ENCODE measurements around the gene ANXA1. TPM values are rescaled to one million over a fixed set of nuclear protein-coding genes. Genes with fewer than 3 reads are reported as not detected.

ANXA1 gene
- total RNA-seq, 4 donors from 2014 or later = 236 to 442 (median 247) TPM

DNA sequence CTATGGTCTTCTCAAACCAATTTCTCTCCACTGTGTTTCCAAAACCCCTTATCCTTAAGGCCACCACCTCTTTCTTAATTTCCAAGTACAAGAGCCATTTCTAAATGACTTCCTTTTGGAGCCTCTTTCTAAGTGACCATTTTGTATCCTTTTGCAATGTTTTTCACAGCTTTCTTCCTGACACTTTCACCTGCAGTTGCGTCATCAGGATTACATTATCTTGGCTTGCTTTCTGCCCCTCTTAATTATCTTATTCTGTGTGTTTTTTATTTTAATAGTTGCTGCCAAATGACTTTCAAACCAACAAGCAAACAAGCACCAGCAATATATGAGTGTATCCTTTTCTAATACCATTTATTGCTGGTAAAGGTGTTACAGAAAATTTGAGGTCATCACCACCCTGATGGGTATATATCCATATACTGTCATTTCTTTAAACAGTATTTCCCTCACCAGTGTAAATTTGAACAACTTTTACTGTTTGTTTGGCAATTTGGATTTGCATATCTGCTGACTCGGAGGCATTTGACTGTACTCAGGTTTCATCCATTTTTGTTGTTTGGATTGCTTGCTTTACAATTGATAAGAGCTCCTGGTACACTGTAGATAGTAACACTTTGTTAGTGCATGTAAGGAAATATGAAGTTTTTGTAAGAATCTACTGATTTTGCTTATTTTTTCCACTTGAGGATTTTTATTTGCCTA, 5.4 kb upstream of the ANXA1 start:
- WGBS, 2 donors = 98% methylated on average over 2 of the region's 2 CpGs
- H3K4me3 ChIP-seq (replicated peaks in 1 of 3) = no peak overlapping the region
- no peak for TF ChIP-seq POLR2A (IDR thresholded peaks at IDR 0.05)
- TF ChIP-seq, protein P1, sequence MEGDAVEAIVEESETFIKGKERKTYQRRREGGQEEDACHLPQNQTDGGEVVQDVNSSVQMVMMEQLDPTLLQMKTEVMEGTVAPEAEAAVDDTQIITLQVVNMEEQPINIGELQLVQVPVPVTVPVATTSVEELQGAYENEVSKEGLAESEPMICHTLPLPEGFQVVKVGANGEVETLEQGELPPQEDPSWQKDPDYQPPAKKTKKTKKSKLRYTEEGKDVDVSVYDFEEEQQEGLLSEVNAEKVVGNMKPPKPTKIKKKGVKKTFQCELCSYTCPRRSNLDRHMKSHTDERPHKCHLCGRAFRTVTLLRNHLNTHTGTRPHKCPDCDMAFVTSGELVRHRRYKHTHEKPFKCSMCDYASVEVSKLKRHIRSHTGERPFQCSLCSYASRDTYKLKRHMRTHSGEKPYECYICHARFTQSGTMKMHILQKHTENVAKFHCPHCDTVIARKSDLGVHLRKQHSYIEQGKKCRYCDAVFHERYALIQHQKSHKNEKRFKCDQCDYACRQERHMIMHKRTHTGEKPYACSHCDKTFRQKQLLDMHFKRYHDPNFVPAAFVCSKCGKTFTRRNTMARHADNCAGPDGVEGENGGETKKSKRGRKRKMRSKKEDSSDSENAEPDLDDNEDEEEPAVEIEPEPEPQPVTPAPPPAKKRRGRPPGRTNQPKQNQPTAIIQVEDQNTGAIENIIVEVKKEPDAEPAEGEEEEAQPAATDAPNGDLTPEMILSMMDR (IDR thresholded peaks at IDR 0.05) = no peak
- intact Hi-C loops (cut with DNase I) = no loop called here
- no peak overlapping the region for H3K27ac ChIP-seq
- H3K4me1 ChIP-seq = peaks cover 37 to 51% of the 10 kb centered on the region in 2 donors
- H3K36me3 ChIP-seq = no peaks in the 10 kb centered on the region
- DNase-seq = no peak
- no peaks in the 10 kb centered on the region for H3K27me3 ChIP-seq
- H3K9me3 ChIP-seq = no peaks in the 10 kb centered on the region

DNA sequence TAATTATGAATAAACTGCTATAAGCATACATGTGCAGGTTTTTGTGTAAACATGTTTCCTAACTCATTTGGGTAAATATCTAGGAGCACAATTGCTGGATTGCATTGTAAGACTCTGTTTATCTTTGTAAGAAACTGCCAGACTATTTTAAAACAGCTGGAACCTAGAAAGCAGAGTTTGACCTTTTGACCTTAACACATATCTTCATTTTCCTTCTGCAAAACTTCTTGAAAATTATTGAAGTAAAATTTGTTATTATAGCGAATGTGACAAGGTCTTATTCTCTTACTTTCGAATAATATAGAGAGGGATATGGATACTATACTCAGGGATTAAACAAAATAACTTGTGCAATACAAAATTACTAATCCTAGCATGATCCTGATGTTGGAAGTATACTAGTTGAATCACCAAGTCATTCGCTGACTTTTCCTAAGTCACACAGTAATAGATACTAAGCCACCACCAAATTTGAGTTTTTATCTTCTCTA, 3.2 kb upstream of the ANXA1 start:
- TF ChIP-seq, protein P1 (IDR thresholded peaks at IDR 0.05) = no peak
- TF ChIP-seq POLR2A (IDR thresholded peaks at IDR 0.05) = no peak
- H3K36me3 ChIP-seq = no peaks in the 10 kb centered on the region
- H3K4me3 ChIP-seq (replicated peaks in 1 of 3) = no peak overlapping the region
- intact Hi-C loops (cut with DNase I) = no loop called here
- H3K27ac ChIP-seq = peak overlapping the region in 2 of 3 donors; percentile 82 to 83
- 85 to 91% methylated on average over 3 of the region's 3 CpGs for whole genome bisulfite sequencing, 2 donors
- DNase-seq = no peak
- H3K9me3 ChIP-seq = no peaks in the 10 kb centered on the region
- H3K27me3 ChIP-seq = no peaks in the 10 kb centered on the region
- peaks cover 38 to 48% of the 10 kb centered on the region in 2 donors for H3K4me1 ChIP-seq

DNA sequence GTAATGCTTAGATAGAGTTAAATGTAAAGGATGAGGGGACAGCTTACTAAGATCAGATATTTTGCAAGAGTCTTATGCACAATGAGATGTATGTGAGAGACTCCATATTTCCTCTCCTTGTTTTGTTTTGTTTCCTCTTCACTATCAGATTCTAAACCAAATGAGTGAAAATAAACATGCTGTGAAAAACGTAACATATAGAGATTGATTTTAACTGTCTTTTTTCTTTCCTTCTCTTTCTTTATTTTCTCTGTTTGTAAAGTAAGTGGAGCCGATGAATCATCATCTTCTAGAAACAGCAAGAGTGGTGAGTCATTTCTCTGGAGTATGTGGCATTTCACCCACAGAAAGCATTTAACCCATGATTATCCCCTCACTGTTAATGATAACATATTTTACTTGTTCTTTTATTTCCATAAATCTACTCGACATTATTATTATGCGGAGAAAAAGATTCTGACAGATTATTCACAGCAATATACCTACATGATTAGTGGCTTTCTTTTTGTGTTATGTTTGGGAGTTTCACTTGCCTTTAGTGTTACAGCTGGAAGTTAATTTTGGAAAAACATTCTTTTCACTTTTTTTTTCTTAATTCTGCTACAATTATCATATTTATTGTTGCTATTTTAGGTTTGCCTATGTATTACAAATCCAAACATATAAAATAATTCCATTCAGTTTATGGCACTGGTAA, 2.1 kb upstream of the ANXA1 start:
- no peak overlapping the region for H3K4me3 ChIP-seq (replicated peaks in 1 of 3)
- intact Hi-C loops (cut with DNase I) = no loop called here
- TF ChIP-seq, protein P1 (IDR thresholded peaks at IDR 0.05) = no peak
- no peak for TF ChIP-seq POLR2A (IDR thresholded peaks at IDR 0.05)
- DNase-seq = no peak
- peak overlapping the region; percentile 6 to 83 (median 82) for H3K27ac ChIP-seq
- peaks cover 34 to 48% of the 10 kb centered on the region in 2 donors for H3K4me1 ChIP-seq
- no peaks in the 10 kb centered on the region for H3K36me3 ChIP-seq
- no peaks in the 10 kb centered on the region for H3K9me3 ChIP-seq
- WGBS, 2 donors = 32 to 38% methylated on average over 4 of the region's 4 CpGs
- no peaks in the 10 kb centered on the region for H3K27me3 ChIP-seq

DNA sequence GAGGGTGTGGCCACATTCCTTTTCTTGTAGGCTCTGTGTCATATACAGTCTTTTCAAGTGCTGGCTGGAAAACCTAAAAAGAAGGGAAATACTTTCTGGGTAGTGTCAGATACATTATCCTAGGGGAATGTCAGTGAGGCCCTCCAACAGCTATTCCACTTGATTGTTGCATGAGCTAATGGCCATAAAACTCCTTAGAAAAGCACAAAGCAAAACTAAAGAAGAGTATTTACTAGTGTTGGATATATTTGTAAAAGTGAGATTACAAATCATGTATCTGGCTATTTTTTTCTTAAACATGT, 829 bp downstream of the ANXA1 start:
- DNase-seq = no peak
- no peaks in the 10 kb centered on the region for H3K9me3 ChIP-seq
- H3K27me3 ChIP-seq = no peaks in the 10 kb centered on the region
- H3K36me3 ChIP-seq = no peaks in the 10 kb centered on the region
- peaks cover 37 to 70% of the 10 kb centered on the region in 2 donors for H3K4me1 ChIP-seq
- intact Hi-C loops (cut with DNase I) = no loop called here
- no peak for TF ChIP-seq POLR2A (IDR thresholded peaks at IDR 0.05)
- TF ChIP-seq, protein P1 (IDR thresholded peaks at IDR 0.05) = no peak
- H3K4me3 ChIP-seq (replicated peaks in 1 of 3) = peak overlapping the region in 2 of 3 donors; percentile 39 to 59
- H3K27ac ChIP-seq = peak overlapping the region; percentile 71 to 82 (median 77)

DNA sequence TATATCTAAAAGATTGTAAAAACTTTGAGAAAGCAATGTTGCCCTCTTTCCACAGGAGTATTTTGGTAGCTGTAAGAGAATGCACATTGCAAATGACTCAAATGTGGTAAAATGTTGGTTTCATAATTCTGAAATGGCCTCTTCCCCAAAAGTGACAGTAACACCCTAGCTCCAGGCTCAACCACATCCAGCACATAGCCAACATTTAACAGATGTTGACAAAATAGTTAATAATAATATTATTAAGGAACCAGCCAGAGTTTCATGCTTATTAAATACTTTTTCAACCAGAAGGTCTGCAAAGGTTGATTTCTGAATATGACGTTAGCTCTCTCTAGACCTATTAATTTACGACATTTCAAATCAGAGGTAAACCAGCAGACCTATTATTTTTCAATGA, 1.3 kb downstream of the ANXA1 start:
- Histone ChIP-seq H3K4me1 (peaks cover 41 to 73% of the 10 kb centered on the region in 2 donors), H3K4me3 (replicated peaks in 1 of 3) (peak overlapping the region in 2 of 3 donors; percentile 39 to 59), H3K36me3 (no peaks in the 10 kb centered on the region), H3K27ac (peak overlapping the region; percentile 71 to 82 (median 77)), H3K27me3 (no peaks in the 10 kb centered on the region), H3K9me3 (no peaks in the 10 kb centered on the region)
- intact Hi-C loops (cut with DNase I) = no loop called here
- TF ChIP-seq, protein P1 (IDR thresholded peaks at IDR 0.05) = no peak
- no peak for TF ChIP-seq POLR2A (IDR thresholded peaks at IDR 0.05)
- 51 to 64% methylated on average over 2 of the region's 2 CpGs for WGBS, 2 donors
- DNase-seq = no peak
